HG03520 (cell line): Measurements from ENCODE around the gene NOM1.

Experiments
- ATAC-seq: cut with Tn5 transposase; IDR thresholded peaks from one replicate; pipeline ENCODE4 v1.9.1; 2021; ENCODE audit warnings: mild to moderate bottlenecking, moderate library complexity; ENCODE audit not compliant: unreplicated experiment

NOM1 gene

GRCh38 chr7:157003756-157004520 lies 54.4 kb downstream of the NOM1 start:
- no peak for ATAC-seq

- no peak for ATAC-seq
Observed at GRCh38 chr7:157004521-157005455, 55.3 kb downstream of the NOM1 start.

GRCh38 chr7:157005456-157006204 lies 56.1 kb downstream of the NOM1 start:
- no peak for ATAC-seq

DNA sequence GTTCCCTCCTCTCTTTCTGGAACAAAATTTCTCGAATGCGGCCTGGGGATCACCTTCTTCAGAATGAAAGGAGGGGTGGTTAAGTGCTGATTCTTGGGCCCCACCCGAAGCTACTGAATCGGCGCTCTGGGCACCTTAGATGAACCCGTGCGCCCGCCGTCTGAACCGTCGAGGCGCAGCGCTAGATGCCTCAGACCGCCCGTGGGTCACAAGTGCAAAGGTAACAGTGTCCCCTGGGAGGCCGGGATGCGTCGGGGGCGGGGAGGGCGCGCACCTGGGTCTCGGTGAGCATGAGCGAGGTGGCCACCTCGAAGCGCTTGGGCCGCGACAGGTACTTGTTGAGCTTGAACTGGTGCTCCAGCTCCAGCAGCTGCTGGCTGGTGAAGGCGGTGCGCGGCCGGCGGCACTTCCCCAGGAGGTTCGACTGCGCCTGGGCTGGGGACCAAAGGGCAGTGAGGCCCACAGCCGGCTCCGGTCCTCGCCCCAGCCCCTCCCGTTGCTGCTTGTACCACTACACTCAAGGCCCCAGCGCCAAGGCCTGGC lies 56.8 kb downstream of the NOM1 start:
- ATAC-seq = no peak

DNA sequence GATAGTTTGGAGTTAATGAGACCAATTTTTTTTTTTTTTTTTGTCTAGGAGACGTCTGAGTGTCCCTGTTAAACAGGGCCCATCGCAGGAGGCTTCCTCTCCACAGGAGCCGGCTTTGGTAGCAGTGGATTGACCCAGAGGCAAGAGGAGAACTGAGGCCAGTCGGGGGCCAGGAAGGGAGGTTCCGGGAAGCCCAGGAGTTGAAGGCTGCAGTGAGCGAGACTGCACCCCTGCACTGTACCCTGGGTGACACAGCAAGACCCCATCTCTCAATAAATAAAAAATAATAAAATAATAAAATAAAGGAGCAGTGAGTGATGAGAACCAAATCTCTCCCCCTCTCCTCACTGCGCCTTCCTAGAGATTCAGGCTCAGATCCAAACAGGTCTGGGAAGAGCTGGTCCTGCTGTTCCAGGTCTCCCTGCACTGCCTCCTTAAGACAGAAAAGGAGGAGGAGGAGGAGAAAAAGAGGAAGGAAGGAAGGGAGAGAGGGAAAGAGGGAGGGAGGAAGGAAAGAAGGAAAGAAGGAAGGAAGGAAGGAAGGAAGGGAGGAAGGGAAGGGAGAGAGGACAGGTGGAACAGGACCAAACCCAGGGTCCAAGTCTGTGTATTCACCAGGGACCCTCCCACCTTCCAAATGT lies 57.4 kb downstream of the NOM1 start:
- no peak for ATAC-seq

DNA sequence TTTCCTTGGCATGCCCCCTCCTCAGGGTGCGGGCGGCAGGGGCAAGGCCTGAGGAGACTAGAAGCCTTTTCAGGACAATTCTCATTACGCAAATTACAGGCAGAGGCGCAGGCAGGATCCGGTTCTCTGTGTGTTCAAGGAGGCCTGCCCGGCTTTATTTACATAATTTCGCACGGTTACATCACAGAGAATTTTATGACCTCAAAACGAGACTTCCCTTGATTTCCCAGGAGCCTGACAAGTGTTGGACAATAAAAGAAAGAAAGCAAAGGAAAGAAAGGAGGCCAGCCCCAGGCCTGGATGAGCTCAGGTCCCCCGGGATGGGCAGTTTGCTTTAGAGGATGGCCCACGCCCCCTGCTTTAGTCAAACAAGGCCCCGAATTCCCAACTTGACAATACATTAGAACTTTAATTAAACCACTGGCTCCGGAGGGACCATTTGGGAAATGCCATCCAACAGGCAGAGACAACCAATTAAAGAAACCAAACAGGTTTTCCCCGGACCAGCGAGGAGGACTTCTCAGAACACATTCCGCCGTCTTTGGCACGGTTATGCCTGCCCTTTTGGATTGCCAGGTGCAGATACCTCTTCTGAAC lies 58.1 kb downstream of the NOM1 start:
- no peak for ATAC-seq

DNA sequence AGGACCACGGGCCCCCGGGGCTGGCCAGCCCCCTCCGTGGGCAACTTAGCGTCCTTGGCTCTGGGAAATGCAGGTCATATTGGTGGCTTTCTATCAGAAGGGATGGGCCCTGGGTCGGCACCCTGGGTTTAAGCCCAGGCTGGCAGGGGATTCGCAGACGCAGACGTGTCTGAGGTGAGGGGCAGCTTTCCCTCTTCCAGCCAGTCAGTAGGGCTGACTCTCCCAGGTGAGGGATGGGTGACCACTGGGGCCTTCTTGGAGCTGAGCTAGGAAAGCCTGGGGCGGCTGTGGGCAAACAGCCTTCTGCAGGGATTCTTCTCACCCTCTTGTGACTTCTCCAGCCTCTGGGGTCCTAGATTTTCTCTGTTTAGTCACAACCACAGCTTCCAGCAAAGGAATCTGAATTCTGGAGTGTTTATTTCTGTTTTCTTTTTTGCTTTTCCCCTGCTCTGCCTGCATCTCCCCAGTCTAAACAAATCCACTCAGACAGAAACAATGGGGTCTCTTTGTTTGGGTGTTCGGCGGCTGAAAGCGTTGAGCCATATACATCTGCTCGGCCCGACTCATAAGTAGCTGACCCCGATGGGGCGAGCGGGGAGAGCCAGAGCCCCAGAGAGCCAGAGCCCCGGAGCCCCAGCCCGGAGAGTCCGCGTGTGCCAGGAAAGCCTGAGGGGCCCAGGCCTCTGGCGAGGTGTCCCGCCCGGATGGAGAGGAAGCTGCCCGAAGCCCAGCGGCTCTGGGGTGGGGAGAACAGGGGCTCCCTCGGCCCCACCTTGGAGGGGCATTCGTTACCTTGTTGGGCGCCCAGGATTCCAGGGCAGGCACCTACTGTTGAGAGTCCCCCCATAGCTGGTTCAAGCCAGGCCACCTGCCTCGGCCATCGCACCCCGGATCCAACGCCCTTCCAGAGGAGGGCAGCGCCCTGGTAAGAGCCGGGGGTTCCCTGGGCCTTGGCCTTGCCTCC lies 59.0 kb downstream of the NOM1 start:
- no peak for ATAC-seq

- peak; percentile 17 for ATAC-seq
Observed at GRCh38 chr7:157009170-157009777, 59.8 kb downstream of the NOM1 start.

- ATAC-seq = peak; percentile 35
Observed at GRCh38 chr7:157009778-157010587, 60.5 kb downstream of the NOM1 start.

- peak; percentile 69 for ATAC-seq
Observed at GRCh38 chr7:157010588-157011332, 61.2 kb downstream of the NOM1 start, which contains the start of gene MNX1. Gene MNX1 (minus strand): TSS chr7:157010663. CDS start chr7:157010350, 313 bp downstream.

DNA sequence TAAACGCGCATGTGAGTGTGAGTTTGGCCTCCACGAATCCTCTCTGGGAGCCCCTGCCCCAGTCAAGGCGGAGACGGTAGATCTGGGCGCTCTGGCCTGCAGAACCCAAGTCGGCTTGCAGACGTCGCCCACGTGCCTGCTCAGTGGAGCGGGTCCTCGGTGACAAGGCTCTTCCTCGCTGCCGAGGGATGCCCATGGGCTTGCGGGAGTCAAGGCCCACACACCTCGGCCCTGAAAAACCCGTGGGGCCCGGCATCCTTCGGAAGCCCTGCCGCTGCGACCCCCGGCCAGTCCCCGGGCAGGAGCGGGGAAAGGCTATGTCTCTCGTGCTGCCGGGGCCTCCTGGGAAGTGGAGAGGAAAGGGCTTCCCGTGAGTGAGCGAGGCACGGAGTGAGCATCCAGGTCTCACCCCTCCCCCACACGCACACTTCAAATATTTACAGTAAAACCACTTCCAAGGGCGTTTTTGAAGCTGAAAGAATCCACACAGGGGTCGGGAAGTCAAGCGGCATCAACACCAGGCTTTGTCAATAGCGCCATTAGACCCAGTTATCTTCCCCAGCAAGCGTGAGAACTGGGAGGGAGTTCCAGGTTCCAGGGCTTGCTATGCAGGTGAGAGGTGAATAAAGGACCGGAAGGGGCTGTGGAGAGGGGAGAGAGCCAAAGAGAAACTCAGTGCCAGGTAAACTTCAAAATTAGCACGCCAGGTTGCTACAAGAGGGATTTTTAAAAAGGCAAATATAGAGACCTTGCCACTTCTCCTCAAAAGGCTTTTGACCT lies 62.0 kb downstream of the NOM1 start:
- no peak for ATAC-seq

DNA sequence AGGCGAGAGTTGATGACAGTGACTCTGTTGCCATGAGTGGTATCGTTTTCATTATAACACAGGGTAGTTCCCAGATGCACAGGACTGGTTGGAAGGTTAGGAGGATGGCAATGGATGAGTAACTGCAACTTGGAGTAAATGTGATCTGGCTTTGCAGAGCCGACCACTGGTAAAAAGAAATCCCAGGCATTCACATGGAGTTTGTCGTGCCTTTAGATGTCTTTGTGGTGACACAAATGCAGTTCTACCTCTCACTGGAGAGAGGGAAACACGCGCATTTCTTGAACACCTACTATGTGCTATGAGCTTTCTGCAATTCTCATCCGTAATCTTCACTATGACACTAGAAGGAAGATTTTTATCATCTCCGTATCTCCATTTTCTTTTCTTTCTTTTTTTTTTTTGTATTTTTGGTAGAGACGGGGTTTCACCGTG lies 62.6 kb downstream of the NOM1 start:
- ATAC-seq = no peak

GRCh38 chr7:157013101-157013500 lies 63.6 kb downstream of the NOM1 start:
- no peak for ATAC-seq

DNA sequence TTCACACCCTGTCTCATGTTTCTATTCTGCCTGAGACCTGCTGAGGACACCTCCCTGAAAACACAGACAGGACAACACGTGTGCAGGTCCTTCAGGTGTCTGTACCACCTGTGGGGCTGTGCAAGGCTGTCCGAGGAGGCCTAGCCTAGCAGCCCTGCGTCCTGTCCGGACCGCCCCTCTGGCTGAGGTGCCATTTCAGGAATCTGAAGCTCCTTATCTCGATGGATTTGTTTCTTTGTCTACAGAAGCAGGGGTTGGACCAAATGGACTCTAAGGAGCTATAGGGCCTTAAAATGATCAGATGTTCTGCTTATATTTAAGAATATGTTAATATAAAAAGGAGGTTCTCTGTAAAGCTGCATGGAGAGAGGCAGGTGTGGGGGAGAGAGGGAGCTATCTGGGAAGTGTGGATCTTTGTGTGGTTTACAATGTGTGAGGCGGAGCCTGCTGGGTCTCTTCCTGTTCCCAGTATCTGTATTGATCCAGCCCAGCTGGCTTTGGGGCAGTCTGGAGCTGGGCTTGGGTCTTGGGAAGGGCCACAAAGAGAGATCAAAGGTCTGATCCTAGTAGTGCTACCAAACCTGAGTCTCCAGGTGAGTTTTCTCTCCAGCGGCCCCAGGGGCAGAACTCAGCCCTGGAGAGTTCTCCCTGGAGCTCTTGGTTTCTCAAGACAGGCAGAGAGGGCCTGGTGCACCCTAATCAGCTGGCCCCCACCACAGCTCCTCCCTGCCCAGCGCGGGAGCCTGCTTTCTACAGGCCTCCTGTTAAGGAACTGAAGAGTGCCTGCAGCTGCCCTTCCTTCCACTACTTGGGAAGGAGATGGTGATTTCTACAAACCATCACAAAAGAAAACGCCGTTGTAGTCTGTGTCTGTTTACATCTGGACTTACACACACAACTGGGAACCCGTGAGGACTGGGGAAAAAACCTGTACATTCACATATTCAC lies 64.4 kb downstream of the NOM1 start:
- ATAC-seq = no peak
